ENCODE results near the gene ABLIM3. TPM values are rescaled to one million over a fixed set of nuclear protein-coding genes. Genes with fewer than 3 reads are reported as not detected.

Gene ABLIM3
- total RNA-seq, 1 donor from 2014 or later, result 50.8 TPM

- H3K9me3 ChIP-seq, result no peaks in the 10 kb centered on the region
- TF ChIP-seq POLR2A (IDR thresholded peaks at IDR 0.05) (no peak), POLR2AphosphoS5 (IDR thresholded peaks at IDR 0.05; ENCODE audit: insufficient read depth in 1 of 2, low read depth in 1 of 2) (peak; percentile 37 to 62)
- TF ChIP-seq, protein P1, sequence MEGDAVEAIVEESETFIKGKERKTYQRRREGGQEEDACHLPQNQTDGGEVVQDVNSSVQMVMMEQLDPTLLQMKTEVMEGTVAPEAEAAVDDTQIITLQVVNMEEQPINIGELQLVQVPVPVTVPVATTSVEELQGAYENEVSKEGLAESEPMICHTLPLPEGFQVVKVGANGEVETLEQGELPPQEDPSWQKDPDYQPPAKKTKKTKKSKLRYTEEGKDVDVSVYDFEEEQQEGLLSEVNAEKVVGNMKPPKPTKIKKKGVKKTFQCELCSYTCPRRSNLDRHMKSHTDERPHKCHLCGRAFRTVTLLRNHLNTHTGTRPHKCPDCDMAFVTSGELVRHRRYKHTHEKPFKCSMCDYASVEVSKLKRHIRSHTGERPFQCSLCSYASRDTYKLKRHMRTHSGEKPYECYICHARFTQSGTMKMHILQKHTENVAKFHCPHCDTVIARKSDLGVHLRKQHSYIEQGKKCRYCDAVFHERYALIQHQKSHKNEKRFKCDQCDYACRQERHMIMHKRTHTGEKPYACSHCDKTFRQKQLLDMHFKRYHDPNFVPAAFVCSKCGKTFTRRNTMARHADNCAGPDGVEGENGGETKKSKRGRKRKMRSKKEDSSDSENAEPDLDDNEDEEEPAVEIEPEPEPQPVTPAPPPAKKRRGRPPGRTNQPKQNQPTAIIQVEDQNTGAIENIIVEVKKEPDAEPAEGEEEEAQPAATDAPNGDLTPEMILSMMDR (IDR thresholded peaks at IDR 0.05), result no peak
- H3K4me1 ChIP-seq, result no peaks in the 10 kb centered on the region
- intact Hi-C loops (cut with DNase I), result no loop called here
- no peak for DNase-seq (ENCODE audit: extremely low spot score in 2 of 2)
- no peaks in the 10 kb centered on the region for H3K27me3 ChIP-seq
- no peak overlapping the region for H3K27ac ChIP-seq
- H3K36me3 ChIP-seq, result no peaks in the 10 kb centered on the region
- H3K4me3 ChIP-seq, result no peak overlapping the region
Observed at GRCh38 chr5:149133795-149134777, 7.2 kb upstream of the ABLIM3 start.

- Histone ChIP-seq H3K36me3 (no peaks in the 10 kb centered on the region), H3K27me3 (no peaks in the 10 kb centered on the region), H3K27ac (no peak overlapping the region), H3K9me3 (no peaks in the 10 kb centered on the region), H3K4me3 (no peak overlapping the region), H3K4me1 (no peaks in the 10 kb centered on the region)
- TF ChIP-seq POLR2A (IDR thresholded peaks at IDR 0.05) (no peak), POLR2AphosphoS5 (IDR thresholded peaks at IDR 0.05; ENCODE audit: insufficient read depth in 1 of 2, low read depth in 1 of 2) (no peak)
- TF ChIP-seq, protein P1 (IDR thresholded peaks at IDR 0.05), result no peak
- intact Hi-C loops (cut with DNase I), result no loop called here
- DNase-seq (ENCODE audit: extremely low spot score in 2 of 2), result no peak
Observed at GRCh38 chr5:149134778-149135500, 6.4 kb upstream of the ABLIM3 start.

DNA sequence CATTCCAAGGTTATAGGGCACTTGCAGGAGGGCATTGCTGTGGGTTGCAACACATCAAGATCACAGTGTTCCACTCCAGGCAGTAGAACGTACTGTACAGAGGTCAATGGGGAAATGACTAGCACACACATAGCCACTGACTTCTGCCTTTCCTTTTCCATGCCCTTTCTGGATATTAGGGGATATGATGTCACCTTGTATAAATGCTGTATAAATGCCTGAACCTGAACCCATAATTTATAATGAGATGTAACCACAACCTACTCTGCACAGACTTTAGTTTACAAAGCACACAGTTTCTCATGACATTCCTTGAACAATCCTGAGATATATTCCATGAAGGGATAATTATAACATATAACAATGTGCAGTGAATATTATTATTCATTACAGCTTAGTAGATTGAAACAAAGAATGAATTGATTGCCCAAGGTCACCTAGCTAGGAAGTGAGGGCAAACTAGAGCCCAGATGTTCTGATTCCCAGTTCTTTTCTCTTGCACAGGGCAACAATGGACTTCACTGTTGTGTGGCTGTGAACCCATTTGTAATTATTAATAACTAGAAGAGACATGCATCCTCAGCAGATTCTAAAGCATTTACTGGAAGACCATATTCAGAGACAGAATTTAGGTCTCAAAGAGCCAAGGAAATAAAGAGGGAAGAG is 5.6 kb upstream of the ABLIM3 start:
- Histone ChIP-seq H3K4me1 (no peaks in the 10 kb centered on the region), H3K27ac (no peak overlapping the region), H3K4me3 (no peak overlapping the region), H3K36me3 (no peaks in the 10 kb centered on the region), H3K9me3 (no peaks in the 10 kb centered on the region), H3K27me3 (no peaks in the 10 kb centered on the region)
- DNase-seq (ENCODE audit: extremely low spot score in 2 of 2), result no peak
- TF ChIP-seq, protein P1 (IDR thresholded peaks at IDR 0.05), result no peak
- TF ChIP-seq POLR2AphosphoS5 (IDR thresholded peaks at IDR 0.05; ENCODE audit: insufficient read depth in 1 of 2, low read depth in 1 of 2) (no peak), POLR2A (IDR thresholded peaks at IDR 0.05) (no peak)
- intact Hi-C loops (cut with DNase I), result no loop called here

- H3K27me3 ChIP-seq, result no peaks in the 10 kb centered on the region
- intact Hi-C loops (cut with DNase I), result no loop called here
- TF ChIP-seq POLR2A (IDR thresholded peaks at IDR 0.05) (no peak), POLR2AphosphoS5 (IDR thresholded peaks at IDR 0.05; ENCODE audit: insufficient read depth in 1 of 2, low read depth in 1 of 2) (no peak)
- TF ChIP-seq, protein P1 (IDR thresholded peaks at IDR 0.05), result no peak
- H3K36me3 ChIP-seq, result no peaks in the 10 kb centered on the region
- H3K4me1 ChIP-seq, result peaks cover 26% of the 10 kb centered on the region
- H3K4me3 ChIP-seq, result no peak overlapping the region
- no peaks in the 10 kb centered on the region for H3K9me3 ChIP-seq
- no peak for DNase-seq (ENCODE audit: extremely low spot score in 2 of 2)
- no peak overlapping the region for H3K27ac ChIP-seq
Observed at GRCh38 chr5:149138182-149138923, 2.9 kb upstream of the ABLIM3 start.
